ENCODE data around the gene STK38.

- TF ChIP-seq EZH2 (IDR thresholded peaks at IDR 0.05; ENCODE audit: low read length, missing control alignments): no peak
- no peak for TF ChIP-seq CTCF (conservative IDR thresholded peaks at IDR 0.05 in 1 of 2, IDR thresholded peaks at IDR 0.05 in 1 of 2; ENCODE audit: low read depth in 1 of 2, low read length in 2 of 2)
Observed at GRCh38 chr6:36545767-36546307, 1.4 kb downstream of the STK38 start.
